Kidney tubule cell (primary cell): ENCODE results near the gene ITGB1.
"Not testable (repeated sequence)": the region's sequence is repeated elsewhere in the genome, so short reads cannot be mapped to it uniquely, and the experiment has no call there.

Source experiments
- DNase-seq: peaks from one replicate; pipeline ENCODE4 v3.0.0-alpha.2; 2018; ENCODE audit warnings: low spot score

Gene ITGB1

GRCh38 chr10:32938554-32939061, 19.4 kb downstream of the ITGB1 start:
- DNase-seq, result peak; percentile 42

- peak; percentile 76 for DNase-seq
Measured at GRCh38 chr10:32937911-32938424, 20.1 kb downstream of the ITGB1 start.

GRCh38 chr10:32932225-32932729, 25.8 kb downstream of the ITGB1 start:
- no peak for DNase-seq

GRCh38 chr10:32931593-32931992, 26.4 kb downstream of the ITGB1 start:
- no peak for DNase-seq

GRCh38 chr10:32930036-32930435, 28.0 kb downstream of the ITGB1 start:
- DNase-seq, result no peak

- peak; percentile 72 for DNase-seq
Measured at GRCh38 chr10:32929634-32930033, 28.4 kb downstream of the ITGB1 start.

- no peak for DNase-seq
Measured at GRCh38 chr10:32927750-32928149, 30.3 kb downstream of the ITGB1 start.

- DNase-seq, result no peak
Measured at GRCh38 chr10:32923849-32924248, 34.2 kb downstream of the ITGB1 start.

GRCh38 chr10:32923134-32923533, 34.9 kb downstream of the ITGB1 start:
- no peak for DNase-seq

- no peak for DNase-seq
Measured at GRCh38 chr10:32922170-32922569, 35.9 kb downstream of the ITGB1 start.

GRCh38 chr10:32917817-32918216, 40.2 kb downstream of the ITGB1 start:
- not testable (repeated sequence) for DNase-seq

- DNase-seq, result no peak
Measured at GRCh38 chr10:32911285-32912016, 46.6 kb downstream of the ITGB1 start.

GRCh38 chr10:32909970-32910369, 48.1 kb downstream of the ITGB1 start:
- not testable (repeated sequence) for DNase-seq

GRCh38 chr10:32909456-32909855, 48.6 kb downstream of the ITGB1 start:
- DNase-seq, result no peak

GRCh38 chr10:32906595-32906994, 51.4 kb downstream of the ITGB1 start:
- no peak for DNase-seq

- no peak for DNase-seq
Measured at GRCh38 chr10:32905466-32905865, 52.6 kb downstream of the ITGB1 start.

- DNase-seq, result no peak
Measured at GRCh38 chr10:32901815-32902214, 56.2 kb downstream of the ITGB1 start.

- DNase-seq, result not testable (repeated sequence)
Measured at GRCh38 chr10:32895200-32895968, 62.6 kb downstream of the ITGB1 start.

GRCh38 chr10:32893916-32894664, 63.9 kb downstream of the ITGB1 start:
- no peak for DNase-seq

GRCh38 chr10:32893434-32893833, 64.6 kb downstream of the ITGB1 start:
- DNase-seq, result no peak

- peak; percentile 41 for DNase-seq
Measured at GRCh38 chr10:32891261-32891660, 66.8 kb downstream of the ITGB1 start.

- DNase-seq, result no peak
Measured at GRCh38 chr10:32890444-32890843, 67.6 kb downstream of the ITGB1 start.
